KMS-11 (cell line): ENCODE results near the gene PLEKHF1.

Source experiments
- H2AFZ ChIP-seq: fragments of 200-600 bp; sonication (generic); 2 replicates; pipeline ENCODE4 v1.6.1; 2016; ENCODE audit warnings: antibody characterized with exemption, mixed run types, low read depth
- H3K27ac ChIP-seq: fragments of 200-600 bp; sonication (generic); 2 replicates; pipeline ENCODE4 v1.6.1; 2016; ENCODE audit warnings: mild to moderate bottlenecking, mixed run types
- H3K27me3 ChIP-seq: fragments of 200-600 bp; sonication (generic); 2 replicates; pipeline ENCODE4 v1.6.1; 2017; ENCODE audit warnings: mild to moderate bottlenecking, low read depth, mixed run types, moderate library complexity; ENCODE audit not compliant: insufficient read depth
- H3K36me3 ChIP-seq: fragments of 200-600 bp; sonication (generic); 2 replicates; pipeline ENCODE4 v1.6.1; 2017; ENCODE audit warnings: mild to moderate bottlenecking, mixed run types; ENCODE audit not compliant: insufficient read depth
- H3K4me1 ChIP-seq: fragments of 200-600 bp; sonication (generic); 2 replicates; pipeline ENCODE4 v1.6.1; 2016; ENCODE audit warnings: mild to moderate bottlenecking, low read depth, mixed run types; ENCODE audit not compliant: poor library complexity, severe bottlenecking
- H3K4me2 ChIP-seq: fragments of 200-600 bp; sonication (generic); 2 replicates; pipeline ENCODE4 v1.7.0; 2016; ENCODE audit warnings: mild to moderate bottlenecking, mixed run types
- H3K4me3 ChIP-seq: fragments of 200-600 bp; sonication (generic); IDR thresholded peaks from 2 replicates; pipeline ENCODE4 v1.6.1; 2017; ENCODE audit warnings: low read depth, low read length, mixed read lengths; ENCODE audit not compliant: insufficient read depth
- H3K79me2 ChIP-seq: fragments of 200-600 bp; sonication (generic); 2 replicates; pipeline ENCODE4 v1.6.1; 2016; ENCODE audit warnings: low read depth, mixed run types; ENCODE audit not compliant: insufficient read depth
- H3K9ac ChIP-seq: fragments of 200-600 bp; sonication (generic); 2 replicates; pipeline ENCODE4 v1.6.1; 2016; ENCODE audit warnings: mild to moderate bottlenecking, mixed run types
- H4K20me1 ChIP-seq: fragments of 200-600 bp; sonication (generic); 2 replicates; pipeline ENCODE4 v1.6.1; 2016; ENCODE audit warnings: mild to moderate bottlenecking, mixed run types; ENCODE audit not compliant: insufficient read depth
- CTCF ChIP-seq: fragments of 200-600 bp; sonication (generic); conservative IDR thresholded peaks from 2 replicates; pipeline ENCODE4 v1.6.1; 2017; ENCODE audit warnings: low read depth, mild to moderate bottlenecking, antibody characterized with exemption, low read length, moderate library complexity, mixed read lengths

PLEKHF1 gene

GRCh38 chr19:29639086-29639485 lies 26.2 kb upstream of the PLEKHF1 start:
- no peaks in the 10 kb centered on the region for H3K4me1 ChIP-seq
- H3K4me2 ChIP-seq, result no peak overlapping the region
- H3K27ac ChIP-seq, result no peak overlapping the region
- no peaks in the 10 kb centered on the region for H4K20me1 ChIP-seq
- no peaks in the 10 kb centered on the region for H3K79me2 ChIP-seq
- no peaks in the 10 kb centered on the region for H3K36me3 ChIP-seq
- no peak for TF ChIP-seq CTCF
- H3K9ac ChIP-seq, result no peak overlapping the region
- H3K27me3 ChIP-seq, result no peaks in the 10 kb centered on the region
- no peak overlapping the region for H3K4me3 ChIP-seq
- H2AFZ ChIP-seq, result no peak overlapping the region

- no peaks in the 10 kb centered on the region for H3K79me2 ChIP-seq
- H3K4me3 ChIP-seq, result no peak overlapping the region
- H3K4me1 ChIP-seq, result no peaks in the 10 kb centered on the region
- H3K9ac ChIP-seq, result no peak overlapping the region
- H3K27me3 ChIP-seq, result no peaks in the 10 kb centered on the region
- H3K27ac ChIP-seq, result no peak overlapping the region
- no peaks in the 10 kb centered on the region for H3K36me3 ChIP-seq
- no peaks in the 10 kb centered on the region for H4K20me1 ChIP-seq
- no peak overlapping the region for H3K4me2 ChIP-seq
- H2AFZ ChIP-seq, result no peak overlapping the region
- TF ChIP-seq CTCF, result no peak
Observed at GRCh38 chr19:29640231-29640630, 25.0 kb upstream of the PLEKHF1 start.

DNA sequence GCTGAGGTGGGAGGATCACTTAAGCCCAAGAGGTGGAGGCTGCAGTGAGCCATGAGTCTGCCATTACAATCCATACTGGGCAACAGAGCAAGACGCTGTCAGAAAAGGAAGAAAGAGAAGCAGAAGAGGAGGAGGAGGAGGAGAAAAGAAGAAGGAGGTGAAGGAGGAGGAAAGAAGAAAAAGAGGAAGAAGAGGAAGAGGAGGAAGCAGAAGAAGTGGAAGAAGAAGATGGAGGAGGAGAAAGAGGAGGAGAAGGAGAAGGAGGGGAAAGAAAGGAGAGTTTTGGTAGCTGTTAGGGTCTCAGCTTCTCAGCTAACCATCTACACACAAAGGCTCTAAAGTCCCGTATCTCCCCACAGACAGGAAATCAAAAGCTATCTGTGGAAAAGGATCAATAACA lies 23.7 kb upstream of the PLEKHF1 start:
- H4K20me1 ChIP-seq, result no peaks in the 10 kb centered on the region
- no peak for TF ChIP-seq CTCF

GRCh38 chr19:29643361-29643935 lies 21.8 kb upstream of the PLEKHF1 start:
- Histone ChIP-seq H3K4me1 (no peaks in the 10 kb centered on the region), H3K79me2 (no peaks in the 10 kb centered on the region), H3K9ac (no peak overlapping the region), H3K4me3 (no peak overlapping the region), H2AFZ (no peak overlapping the region), H3K4me2 (no peak overlapping the region), H3K27ac (no peak overlapping the region), H3K36me3 (no peaks in the 10 kb centered on the region), H4K20me1 (no peaks in the 10 kb centered on the region), H3K27me3 (no peaks in the 10 kb centered on the region)
- TF ChIP-seq CTCF, result no peak

More for the DNA sequence above, 23.7 kb upstream of the PLEKHF1 start:
- H3K9ac ChIP-seq, result no peak overlapping the region
- no peaks in the 10 kb centered on the region for H3K79me2 ChIP-seq
- no peaks in the 10 kb centered on the region for H3K36me3 ChIP-seq
- no peak overlapping the region for H3K4me2 ChIP-seq
- H2AFZ ChIP-seq, result no peak overlapping the region
- no peaks in the 10 kb centered on the region for H3K27me3 ChIP-seq
- H3K27ac ChIP-seq, result no peak overlapping the region
- no peaks in the 10 kb centered on the region for H3K4me1 ChIP-seq
- H3K4me3 ChIP-seq, result no peak overlapping the region
